Fibroblast of mammary gland (primary cell): ENCODE results near the gene SLC5A12.

ENCODE experiments used
- DNase-seq: peaks from one replicate; pipeline ENCODE4 v3.0.0-alpha.2; 2010; ENCODE audit warnings: low read depth
- H3K4me3 ChIP-seq: 2 replicates; pipeline ENCODE4 v1.5.1; 2011; ENCODE audit warnings: low read depth, mild to moderate bottlenecking, low read length, moderate library complexity; ENCODE audit not compliant: control insufficient read depth
- CTCF ChIP-seq: conservative IDR thresholded peaks from 2 replicates; pipeline ENCODE4 v1.5.1; 2011; ENCODE audit warnings: low read depth, low read length, inconsistent platforms; ENCODE audit not compliant: control insufficient read depth, insufficient read depth

SLC5A12 gene

GRCh38 chr11:26741036-26741435, 19.2 kb upstream of the SLC5A12 start:
- DNase-seq: peak; percentile 86
- H3K4me3 ChIP-seq: no peak overlapping the region
- TF ChIP-seq CTCF: no peak

- TF ChIP-seq CTCF: no peak
- no peak for DNase-seq
- H3K4me3 ChIP-seq: no peak overlapping the region
Observed at GRCh38 chr11:26739366-26740073, 17.7 kb upstream of the SLC5A12 start.

- DNase-seq: no peak
- H3K4me3 ChIP-seq: no peak overlapping the region
- TF ChIP-seq CTCF: no peak
Observed at GRCh38 chr11:26734691-26735090, 12.8 kb upstream of the SLC5A12 start.

GRCh38 chr11:26731084-26731456, 9.2 kb upstream of the SLC5A12 start:
- DNase-seq: no peak

GRCh38 chr11:26730414-26731083, 8.7 kb upstream of the SLC5A12 start:
- no peak for TF ChIP-seq CTCF
- DNase-seq: peak; percentile 31
- H3K4me3 ChIP-seq: no peak overlapping the region

More at GRCh38 chr11:26731084-26731456, 9.2 kb upstream of the SLC5A12 start:
- no peak overlapping the region for H3K4me3 ChIP-seq
- no peak for TF ChIP-seq CTCF

GRCh38 chr11:26729284-26729683, 7.4 kb upstream of the SLC5A12 start:
- DNase-seq: no peak
- no peak overlapping the region for H3K4me3 ChIP-seq
- TF ChIP-seq CTCF: no peak

GRCh38 chr11:26726960-26727359, 5.1 kb upstream of the SLC5A12 start:
- no peak for TF ChIP-seq CTCF

More at GRCh38 chr11:26726960-26727359, 5.1 kb upstream of the SLC5A12 start:
- H3K4me3 ChIP-seq: no peak overlapping the region
- no peak for DNase-seq
